Fibroblast of lung (primary cell): ENCODE results near the gene MRPL21. TPM values are rescaled to one million over a fixed set of nuclear protein-coding genes. Genes with fewer than 3 reads are reported as not detected.

Source experiments
- DNase-seq, 2 donors: peaks; one replicate each; pipeline versions ENCODE4 v3.0.0 to v3.0.0-alpha.2; 2010; ENCODE audit warnings: low read depth in 2 of 2
- H2AFZ ChIP-seq: 2 replicates; pipeline ENCODE4 v1.5.1; 2012; ENCODE audit warnings: low read length, control low read depth, inconsistent platforms
- H3K27ac ChIP-seq: 2 replicates; pipeline ENCODE4 v1.5.1; 2011; ENCODE audit warnings: low read length, control low read depth; ENCODE audit not compliant: insufficient read depth
- H3K27me3 ChIP-seq: 2 replicates; pipeline ENCODE4 v1.5.1; 2011; ENCODE audit warnings: mild to moderate bottlenecking, low read length; ENCODE audit not compliant: control insufficient read depth, insufficient read depth
- H3K36me3 ChIP-seq: 2 replicates; pipeline ENCODE4 v1.5.1; 2011; ENCODE audit warnings: low read length; ENCODE audit not compliant: control insufficient read depth, insufficient read depth
- H3K4me1 ChIP-seq: 2 replicates; pipeline ENCODE4 v1.5.1; 2011; ENCODE audit warnings: low read length; ENCODE audit not compliant: control insufficient read depth, insufficient read depth; ENCODE audit errors: extremely low read depth
- H3K4me2 ChIP-seq: 2 replicates; pipeline ENCODE4 v1.5.1; 2011; ENCODE audit warnings: low read length, control low read depth; ENCODE audit not compliant: insufficient read depth; ENCODE audit errors: extremely low read depth
- H3K4me3 ChIP-seq, 4 experiments: fragments of 200-600 bp in 1 of 4; sonication (generic) in 1 of 4; replicated peaks in 1 of 4; 2 replicates each; pipeline ENCODE4 v1.5.1; 2011 to 2016; ENCODE audit warnings: low read length in 4 of 4, low read depth in 3 of 4, mild to moderate bottlenecking in 3 of 4, control low read depth in 2 of 4, inconsistent platforms in 1 of 4, mixed read lengths in 1 of 4; ENCODE audit not compliant: insufficient read depth in 1 of 4; ENCODE audit errors: control extremely low read depth in 1 of 4
- H3K79me2 ChIP-seq: 2 replicates; pipeline ENCODE4 v1.5.1; 2012; ENCODE audit warnings: mild to moderate bottlenecking, low read length, inconsistent platforms; ENCODE audit not compliant: control insufficient read depth, insufficient read depth
- H3K9ac ChIP-seq: 2 replicates; pipeline ENCODE4 v1.5.1; 2011; ENCODE audit warnings: mild to moderate bottlenecking, low read length, control low read depth; ENCODE audit not compliant: insufficient read depth
- H3K9me3 ChIP-seq: 2 replicates; pipeline ENCODE4 v1.5.1; 2012; ENCODE audit warnings: low read depth, low read length; ENCODE audit not compliant: control insufficient read depth, insufficient read depth
- H4K20me1 ChIP-seq: 2 replicates; pipeline ENCODE4 v1.5.1; 2011; ENCODE audit warnings: low read length; ENCODE audit not compliant: control insufficient read depth, insufficient read depth; ENCODE audit errors: extremely low read depth
- EZH2 ChIP-seq: IDR thresholded peaks from 2 replicates; pipeline ENCODE4 v1.5.1; 2012; ENCODE audit warnings: low read length, control low read depth, mild to moderate bottlenecking; ENCODE audit errors: missing control alignments
- polyA plus RNA-seq, 2 donors: library from polyadenylated mRNA; depleted of rRNA in 1 of 2; stranded (reverse) in 1 of 2; unstranded in 1 of 2; fragments of >200 nt; gene quantifications; 2 replicates each; pipeline ENCODE4 v1.2.1, GENCODE V29; 2011 to 2012; ENCODE audit warnings: missing spikeins in 1 of 2
- total RNA-seq: library from RNA; depleted of rRNA; stranded (reverse); fragments of >200 nt; gene quantifications from 2 replicates; pipeline ENCODE4 v1.2.1, GENCODE V29; 2014
- TF ChIP-seq, protein P1 (sequence below), 2 donors: IDR thresholded peaks in 1 of 2; conservative IDR thresholded peaks in 1 of 2; 1 replicate in 1 of 2; 2 replicates in 1 of 2; pipeline ENCODE4 v1.5.1; 2011 to 2012; ENCODE audit warnings: low read length in 2 of 2, control low read depth in 1 of 2, inconsistent platforms in 1 of 2, low read depth in 1 of 2, mild to moderate bottlenecking in 1 of 2

Gene MRPL21
- total and polyA plus RNA-seq, 2 donors (not counting 1 experiment from before 2014, with no cell fraction given): 31.6 to 59.9 TPM

DNA sequence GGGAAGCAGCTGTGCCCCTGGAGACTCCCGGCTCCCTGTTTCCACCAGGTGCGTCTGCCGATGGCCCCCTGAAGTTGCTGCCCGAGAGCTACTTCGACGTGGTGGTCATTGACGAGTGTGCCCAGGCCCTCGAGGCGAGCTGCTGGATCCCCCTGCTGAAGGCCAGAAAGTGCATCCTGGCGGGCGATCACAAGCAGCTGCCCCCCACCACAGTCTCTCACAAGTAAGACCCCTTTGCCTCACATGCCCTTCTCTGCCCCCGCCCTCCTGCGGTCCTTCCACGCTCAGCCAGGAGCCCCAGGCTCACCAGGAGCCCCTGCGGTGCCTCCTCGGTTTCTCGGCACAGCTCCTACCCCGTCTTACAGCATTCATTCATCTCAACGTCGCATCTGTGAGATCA is 25.5 kb upstream of the MRPL21 start:
- DNase-seq: no peak
- Histone ChIP-seq H3K27ac (no peak overlapping the region), H3K79me2 (no peaks in the 10 kb centered on the region), H2AFZ (no peak overlapping the region), H4K20me1 (no peaks in the 10 kb centered on the region), H3K4me2 (no peak overlapping the region), H3K27me3 (no peaks in the 10 kb centered on the region), H3K36me3 (peaks cover 12% of the 10 kb centered on the region), H3K9ac (no peak overlapping the region), H3K4me1 (peaks cover 3% of the 10 kb centered on the region), H3K9me3 (no peaks in the 10 kb centered on the region), H3K4me3 (no peak overlapping the region)
- no peak for TF ChIP-seq EZH2
- TF ChIP-seq, protein P1, sequence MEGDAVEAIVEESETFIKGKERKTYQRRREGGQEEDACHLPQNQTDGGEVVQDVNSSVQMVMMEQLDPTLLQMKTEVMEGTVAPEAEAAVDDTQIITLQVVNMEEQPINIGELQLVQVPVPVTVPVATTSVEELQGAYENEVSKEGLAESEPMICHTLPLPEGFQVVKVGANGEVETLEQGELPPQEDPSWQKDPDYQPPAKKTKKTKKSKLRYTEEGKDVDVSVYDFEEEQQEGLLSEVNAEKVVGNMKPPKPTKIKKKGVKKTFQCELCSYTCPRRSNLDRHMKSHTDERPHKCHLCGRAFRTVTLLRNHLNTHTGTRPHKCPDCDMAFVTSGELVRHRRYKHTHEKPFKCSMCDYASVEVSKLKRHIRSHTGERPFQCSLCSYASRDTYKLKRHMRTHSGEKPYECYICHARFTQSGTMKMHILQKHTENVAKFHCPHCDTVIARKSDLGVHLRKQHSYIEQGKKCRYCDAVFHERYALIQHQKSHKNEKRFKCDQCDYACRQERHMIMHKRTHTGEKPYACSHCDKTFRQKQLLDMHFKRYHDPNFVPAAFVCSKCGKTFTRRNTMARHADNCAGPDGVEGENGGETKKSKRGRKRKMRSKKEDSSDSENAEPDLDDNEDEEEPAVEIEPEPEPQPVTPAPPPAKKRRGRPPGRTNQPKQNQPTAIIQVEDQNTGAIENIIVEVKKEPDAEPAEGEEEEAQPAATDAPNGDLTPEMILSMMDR (conservative IDR thresholded peaks at IDR 0.05 in 1 of 2, IDR thresholded peaks at IDR 0.05 in 1 of 2; ENCODE audit: low read depth in 1 of 2, low read length in 2 of 2): no peak

DNA sequence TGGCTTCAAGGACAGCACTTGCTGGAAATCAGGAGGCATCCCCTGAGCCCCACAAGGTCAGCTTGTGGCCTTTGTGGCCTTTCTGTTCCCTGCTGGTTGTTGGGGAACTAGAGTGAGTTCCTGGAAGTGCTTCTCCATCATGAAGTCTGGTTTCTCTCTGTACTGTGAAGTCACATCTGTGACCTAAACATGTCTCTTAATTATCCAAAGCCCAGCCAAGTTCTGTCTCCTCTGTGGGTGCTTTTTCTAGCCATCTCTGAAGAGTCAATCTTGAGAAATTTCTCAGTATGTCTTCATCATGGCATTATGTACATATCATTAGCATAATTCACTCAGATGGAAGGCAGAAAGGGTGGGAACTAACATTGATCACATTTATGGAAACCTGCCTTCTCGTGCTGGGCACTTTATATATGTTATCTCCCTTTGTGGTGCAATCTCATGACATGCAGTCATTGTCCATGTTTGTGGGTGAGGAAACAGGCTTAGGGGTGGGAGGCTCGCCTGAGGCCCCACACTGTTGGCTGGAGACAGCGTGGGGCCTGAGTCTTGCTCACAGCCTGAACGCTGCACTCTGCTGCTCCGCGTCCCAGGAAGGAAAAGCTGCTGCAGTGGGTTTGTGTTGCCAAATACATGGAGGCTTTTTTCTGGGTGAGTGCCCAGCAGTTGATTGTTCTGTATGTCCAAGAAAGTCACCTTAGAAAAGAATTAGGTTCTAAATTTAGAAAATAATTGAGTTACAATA is 24.7 kb upstream of the MRPL21 start:
- H3K27me3 ChIP-seq: no peaks in the 10 kb centered on the region
- TF ChIP-seq, protein P1 (conservative IDR thresholded peaks at IDR 0.05 in 1 of 2, IDR thresholded peaks at IDR 0.05 in 1 of 2; ENCODE audit: low read depth in 1 of 2, low read length in 2 of 2): no peak
- no peak for TF ChIP-seq EZH2
- peaks cover 10% of the 10 kb centered on the region for H3K36me3 ChIP-seq
- H2AFZ ChIP-seq: no peak overlapping the region
- H3K9me3 ChIP-seq: no peaks in the 10 kb centered on the region
- no peak overlapping the region for H3K4me2 ChIP-seq
- peak in 1 of 2 donors; percentile 24 for DNase-seq
- no peak overlapping the region for H3K4me3 ChIP-seq
- no peaks in the 10 kb centered on the region for H3K79me2 ChIP-seq
- H3K4me1 ChIP-seq: peaks cover 3% of the 10 kb centered on the region
- H3K27ac ChIP-seq: no peak overlapping the region
- H3K9ac ChIP-seq: no peak overlapping the region
- H4K20me1 ChIP-seq: no peaks in the 10 kb centered on the region

DNA sequence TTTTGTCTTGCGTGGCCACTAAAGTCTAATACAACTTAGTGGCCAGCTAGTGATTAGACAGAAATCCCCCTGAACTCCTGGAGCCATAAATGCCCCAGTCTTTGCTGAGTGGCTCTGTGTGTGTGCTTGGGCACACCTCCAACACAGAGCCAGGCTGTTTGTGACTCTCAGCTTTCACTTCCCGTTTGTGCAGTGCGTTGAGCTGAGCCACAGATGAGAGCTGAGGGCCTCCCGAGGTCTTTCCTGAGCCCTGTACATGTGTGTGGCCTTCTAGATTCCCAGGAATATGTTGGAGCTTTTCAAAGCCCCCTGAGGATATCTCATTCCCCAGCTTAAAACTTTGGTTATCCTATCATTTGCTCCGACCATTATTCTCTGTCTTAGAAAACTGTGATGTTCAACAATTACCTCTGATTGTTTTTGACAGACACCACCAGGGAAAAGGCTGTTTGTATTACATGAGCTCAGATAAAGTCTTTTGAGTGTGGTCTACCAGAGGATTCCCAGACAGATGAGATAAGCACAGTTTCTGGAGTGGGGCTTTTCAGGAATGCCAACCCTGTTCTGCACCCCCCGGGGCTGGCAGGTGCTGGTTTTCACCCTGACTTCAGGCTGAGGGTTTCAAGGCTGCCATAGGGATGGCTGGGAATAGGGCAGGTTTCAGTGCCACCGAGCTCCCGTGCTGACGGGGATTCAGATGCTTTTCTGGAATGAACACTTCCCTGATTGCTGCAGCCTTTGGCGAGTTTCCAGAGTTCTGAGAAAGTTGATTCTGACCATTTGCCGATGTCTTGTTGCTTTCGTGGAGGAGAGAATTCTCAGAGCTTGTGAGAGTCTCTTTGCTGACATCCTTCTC is 23.9 kb upstream of the MRPL21 start:
- no peak overlapping the region for H3K4me3 ChIP-seq
- TF ChIP-seq, protein P1 (conservative IDR thresholded peaks at IDR 0.05 in 1 of 2, IDR thresholded peaks at IDR 0.05 in 1 of 2; ENCODE audit: low read depth in 1 of 2, low read length in 2 of 2): no peak
- TF ChIP-seq EZH2: no peak
- H3K27ac ChIP-seq: no peak overlapping the region
- no peak overlapping the region for H2AFZ ChIP-seq
- H3K4me1 ChIP-seq: peaks cover 3% of the 10 kb centered on the region
- no peak overlapping the region for H3K9ac ChIP-seq
- H3K79me2 ChIP-seq: no peaks in the 10 kb centered on the region
- peaks cover 10% of the 10 kb centered on the region for H3K36me3 ChIP-seq
- DNase-seq: peak; percentile 25 to 64
- H4K20me1 ChIP-seq: no peaks in the 10 kb centered on the region
- H3K27me3 ChIP-seq: no peaks in the 10 kb centered on the region
- no peaks in the 10 kb centered on the region for H3K9me3 ChIP-seq
- no peak overlapping the region for H3K4me2 ChIP-seq
